Pancreas (tissue), 10 donors: ENCODE results near the gene ATF7IP. TPM values are rescaled to one million over a fixed set of nuclear protein-coding genes. Genes with fewer than 3 reads are reported as not detected.

Source experiments
- ATAC-seq, 4 donors: fragments of 200-7000 bp; cut with Tn5 transposase; one replicate each; pipeline versions ENCODE4 v1.8.0 to v1.9.1; 2020; ENCODE audit warnings: mild to moderate bottlenecking in 4 of 4, moderate library complexity in 4 of 4
- DNase-seq, 6 donors: peaks; one replicate each; pipeline ENCODE4 v3.0.0-alpha.2; 2020
- FAIRE-seq: peaks from 2 replicates; lab custom pipeline; 2012; peaks lifted over from hg19 to GRCh38; lab: Jason Lieb, UNC
- H3K27ac ChIP-seq, 4 donors: fragments of 200-600 bp; sonication (generic); 1 replicate in 3 of 4; 2 replicates in 1 of 4; pipeline versions ENCODE4 v1.5.0 to v1.8.0; 2020
- H3K27me3 ChIP-seq, 4 donors: fragments of 200-600 bp; one replicate each; pipeline ENCODE4 v1.8.0; 2021
- H3K36me3 ChIP-seq, 3 donors: fragments of 200-600 bp; sonication (generic) in 1 of 3; one replicate each; pipeline versions ENCODE4 v1.5.0 to v1.8.0; 2020 to 2021
- H3K4me1 ChIP-seq, 3 donors: fragments of 200-600 bp; one replicate each; pipeline ENCODE4 v1.8.0; 2021
- H3K4me3 ChIP-seq, 4 donors: fragments of 200-600 bp; sonication (generic) in 2 of 4; one replicate each; pipeline versions ENCODE4 v1.5.0 to v1.8.0; 2020 to 2021
- H3K9me3 ChIP-seq, 4 donors: fragments of 200-600 bp; one replicate each; pipeline ENCODE4 v1.8.0; 2021
- CTCF ChIP-seq, 4 donors: fragments of 200-600 bp; sonication (generic) in 3 of 4; IDR thresholded peaks; one replicate each; pipeline versions ENCODE4 v1.5.0 to v1.8.0; 2021; ENCODE audit warnings: antibody characterized with exemption in 4 of 4
- WGBS, 2 donors: extraction: QIAGEN DNeasy Blood & Tissue Kit; methylation state at CpG; one replicate each; pipeline ENCODE4 v1.1.7; 2013; 5-methylcytosine and 5-hydroxymethylcytosine counted together
- intact Hi-C, 3 donors: fragments of 100-400 bp; cut with DNase I; formaldehyde crosslinking; loops; one replicate each; pipeline versions ENCODE4 v1.11.1 to v1.14.2; 2022
- polyA plus RNA-seq, 2 donors: library from polyadenylated mRNA; stranded (reverse); fragments of 200-250 nt; gene quantifications; one replicate each; pipeline ENCODE4 v1.2.3, GENCODE V29; 2013
- total RNA-seq, 6 donors: library from RNA; stranded (reverse); fragmentation: NEBNext Ultra II Directional in 4 of 6; extraction: Animal tissue kit (Norgen Biotek cat#: 25700) in 4 of 6; gene quantifications; one replicate each; pipeline versions ENCODE4 v1.2.1 to v1.2.4, GENCODE V29; 2021 to 2023
- donor health status: healthy with polysubstance abuse.
- donor health status: DM: no; HTN: no; CAD: no; lungs with moderate emphysema.
- donor health status: DM: no; HTN: no; CAD: no.
- donor health status: control.
- donor health status: control.
- donor health status: Bipolar disorder and iron deficiency.
- donor health status: DM: yes; HTN: yes; CAD: no.
- donor health status: DM: no; HTN: no; CAD: no.
- donor health status: DM: no; HTN: no; CAD: no.
- donor health status: DM: yes; HTN: yes; CAD: no.

The ATF7IP gene
- total and polyA plus RNA-seq, 8 donors, result 5.7 to 54.1 (median 27.7) TPM

GRCh38 chr12:14431975-14432374 lies 66.5 kb downstream of the ATF7IP start:
- DNase-seq (no peak), FAIRE-seq (no peak), ATAC-seq (no peak)
- no peak for TF ChIP-seq CTCF (IDR thresholded peaks at IDR 0.05)
- no peak overlapping the region for H3K27ac ChIP-seq
- H3K36me3 ChIP-seq, result peaks cover 0 to 7% (median 1%) of the 10 kb centered on the region in 3 donors
- peaks cover 0 to 6% (median 5%) of the 10 kb centered on the region in 3 donors for H3K4me1 ChIP-seq
- 88 to 96% methylated on average over 2 of the region's 2 CpGs for whole genome bisulfite sequencing, 2 donors
- intact Hi-C loops, result no loop called here
- no peak overlapping the region for H3K4me3 ChIP-seq
- no peaks in the 10 kb centered on the region for H3K9me3 ChIP-seq
- H3K27me3 ChIP-seq, result no peaks in the 10 kb centered on the region

GRCh38 chr12:14435627-14436026 lies 70.1 kb downstream of the ATF7IP start:
- no peak for DNase-seq
- Histone ChIP-seq H3K36me3 (peaks cover 0 to 28% (median 6%) of the 10 kb centered on the region in 3 donors), H3K27ac (no peak overlapping the region), H3K4me1 (no peaks in the 10 kb centered on the region), H3K9me3 (no peaks in the 10 kb centered on the region), H3K4me3 (no peak overlapping the region), H3K27me3 (no peaks in the 10 kb centered on the region)
- 95 to 96% methylated on average over 1 of the region's 1 CpG for WGBS, 2 donors
- ATAC-seq, result no peak
- no peak for TF ChIP-seq CTCF (IDR thresholded peaks at IDR 0.05)
- FAIRE-seq, result no peak
- intact Hi-C loops, result no loop called here

- no peak for TF ChIP-seq CTCF (IDR thresholded peaks at IDR 0.05)
- no peak overlapping the region for H3K4me3 ChIP-seq
- intact Hi-C loops, result no loop called here
- FAIRE-seq, result no peak
- H3K27me3 ChIP-seq, result no peaks in the 10 kb centered on the region
- 76 to 77% methylated on average over 5 of the region's 5 CpGs for WGBS, 2 donors
- peaks cover 0 to 9% (median 5%) of the 10 kb centered on the region in 3 donors for H3K4me1 ChIP-seq
- no peak overlapping the region for H3K27ac ChIP-seq
- peaks cover 0 to 23% (median 4%) of the 10 kb centered on the region in 3 donors for H3K36me3 ChIP-seq
- H3K9me3 ChIP-seq, result no peaks in the 10 kb centered on the region
- DNase-seq, result no peak
- ATAC-seq, result peak in 3 of 4 donors; percentile 33 to 79 (median 67)
Measured at GRCh38 chr12:14442221-14442881, 76.9 kb downstream of the ATF7IP start.

GRCh38 chr12:14443531-14443930 lies 78.0 kb downstream of the ATF7IP start:
- DNase-seq (no peak), FAIRE-seq (no peak), ATAC-seq (peak in 1 of 4 donors; percentile 54)
- no peaks in the 10 kb centered on the region for H3K27me3 ChIP-seq
- no peak overlapping the region for H3K27ac ChIP-seq
- intact Hi-C loops, result no loop called here
- H3K4me1 ChIP-seq, result peaks cover 0 to 9% (median 5%) of the 10 kb centered on the region in 3 donors
- H3K9me3 ChIP-seq, result no peaks in the 10 kb centered on the region
- no peak overlapping the region for H3K4me3 ChIP-seq
- TF ChIP-seq CTCF (IDR thresholded peaks at IDR 0.05), result no peak
- peaks cover 0 to 28% (median 3%) of the 10 kb centered on the region in 3 donors for H3K36me3 ChIP-seq

DNA sequence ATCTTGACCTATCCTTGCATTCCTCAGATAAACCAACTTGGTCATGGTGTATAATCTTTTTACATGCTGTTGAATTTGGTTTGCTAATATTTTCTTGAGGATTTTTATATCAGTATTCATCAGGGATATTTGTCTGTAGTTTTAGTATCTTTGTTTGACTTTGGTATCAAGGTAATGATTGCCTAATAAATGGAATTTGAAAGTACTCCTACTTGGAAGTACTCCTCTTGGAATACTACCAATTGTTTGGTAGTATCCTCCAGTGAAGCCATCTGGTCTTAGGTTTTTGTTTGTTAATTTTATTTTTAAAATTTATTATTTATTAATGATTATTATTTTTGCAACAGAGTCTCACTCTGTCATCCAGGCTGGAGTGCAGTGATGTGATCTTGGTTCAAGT lies 85.0 kb downstream of the ATF7IP start:
- DNase-seq, result no peak
- TF ChIP-seq CTCF (IDR thresholded peaks at IDR 0.05), result no peak
- H3K27me3 ChIP-seq, result no peaks in the 10 kb centered on the region
- no peak overlapping the region for H3K27ac ChIP-seq
- no peak for ATAC-seq
- no peaks in the 10 kb centered on the region for H3K9me3 ChIP-seq
- H3K36me3 ChIP-seq, result peaks cover 0 to 29% (median 0%) of the 10 kb centered on the region in 3 donors
- no peak overlapping the region for H3K4me3 ChIP-seq
- peaks cover 0 to 10% (median 0%) of the 10 kb centered on the region in 3 donors for H3K4me1 ChIP-seq
- intact Hi-C loops, result no loop called here
- no peak for FAIRE-seq
